GM21360 (cell line): ENCODE results near the gene TBCK.
"Not testable (repeated sequence)": the region's sequence is repeated elsewhere in the genome, so short reads cannot be mapped to it uniquely, and the experiment has no call there.

ENCODE experiments used
- ATAC-seq: cut with Tn5 transposase; IDR thresholded peaks from one replicate; pipeline ENCODE4 v1.9.1; 2021; ENCODE audit warnings: mild to moderate bottlenecking, moderate library complexity; ENCODE audit not compliant: unreplicated experiment

TBCK gene

GRCh38 chr4:106132045-106132444 is 184.0 kb downstream of the TBCK start:
- ATAC-seq: no peak

- no peak for ATAC-seq
Measured at GRCh38 chr4:106126062-106126461, 189.9 kb downstream of the TBCK start.

DNA sequence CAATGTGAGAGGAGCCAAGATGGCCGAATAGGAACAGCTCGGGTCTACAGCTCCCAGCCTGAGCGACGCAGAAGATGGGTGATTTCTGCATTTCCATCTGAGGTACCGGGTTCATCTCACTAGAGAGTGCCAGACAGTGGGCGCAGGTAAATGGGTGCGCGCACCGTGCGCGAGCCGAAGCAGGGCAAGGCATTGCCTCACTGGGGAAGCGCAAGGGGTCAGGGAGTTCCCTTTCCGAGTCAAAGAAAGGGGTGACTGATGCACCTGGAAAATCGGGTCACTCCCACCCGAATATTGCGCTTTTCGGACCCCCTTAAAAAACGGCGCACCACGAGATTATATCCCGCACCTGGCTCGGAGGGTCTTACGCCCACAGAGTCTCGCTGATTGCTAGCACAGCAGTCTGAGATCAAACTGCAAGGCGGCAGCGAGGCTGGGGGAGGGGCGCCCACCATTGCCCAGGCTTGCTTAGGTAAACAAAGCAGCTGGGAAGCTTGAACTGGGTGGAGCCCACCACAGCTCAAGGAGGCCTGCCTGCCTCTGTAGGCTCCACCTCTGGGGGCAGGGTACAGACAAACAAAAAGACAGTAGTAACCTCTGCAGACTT is 196.0 kb downstream of the TBCK start:
- ATAC-seq: not testable (repeated sequence)

DNA sequence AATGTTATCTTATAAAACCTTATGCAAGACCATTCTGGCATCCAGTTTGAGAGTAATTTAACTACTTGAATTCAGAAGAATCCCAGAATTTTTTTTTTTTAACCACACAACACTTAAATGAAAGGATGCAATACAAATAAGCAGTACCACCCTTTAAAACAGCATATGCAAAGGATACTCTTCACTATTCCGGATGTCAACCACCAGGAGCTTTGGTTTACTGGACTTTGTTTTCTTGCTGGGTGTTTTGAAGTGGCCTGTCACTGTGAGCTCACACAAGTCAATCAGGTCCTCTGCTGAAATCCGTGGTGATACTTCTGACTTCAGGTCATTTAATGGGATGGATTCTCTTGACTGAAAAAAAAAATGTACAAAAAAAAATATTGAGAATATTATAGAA is 200.0 kb downstream of the TBCK start:
- ATAC-seq: no peak

DNA sequence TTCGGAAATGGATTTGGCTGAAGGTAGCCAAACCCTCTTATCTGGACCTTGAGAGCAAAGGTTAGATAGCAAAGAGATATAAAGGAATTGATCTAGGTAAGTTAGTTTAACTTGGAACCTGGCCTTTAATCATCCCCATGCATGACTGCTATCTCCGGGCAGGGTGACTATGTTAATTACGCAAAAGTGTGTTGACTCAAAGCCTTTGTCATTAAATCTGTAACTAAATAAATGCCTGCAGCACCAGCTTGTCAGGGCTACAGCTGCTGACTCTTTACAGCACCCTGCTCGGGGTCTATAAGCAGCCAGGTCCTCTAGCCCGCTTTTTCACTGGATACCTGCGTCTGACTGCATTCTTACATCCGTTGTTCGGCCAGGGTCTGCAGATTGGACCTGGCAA is 201.7 kb downstream of the TBCK start:
- ATAC-seq: no peak

GRCh38 chr4:106111778-106112469 is 204.1 kb downstream of the TBCK start:
- not testable (repeated sequence) for ATAC-seq

GRCh38 chr4:106109929-106110328 is 206.1 kb downstream of the TBCK start:
- no peak for ATAC-seq

DNA sequence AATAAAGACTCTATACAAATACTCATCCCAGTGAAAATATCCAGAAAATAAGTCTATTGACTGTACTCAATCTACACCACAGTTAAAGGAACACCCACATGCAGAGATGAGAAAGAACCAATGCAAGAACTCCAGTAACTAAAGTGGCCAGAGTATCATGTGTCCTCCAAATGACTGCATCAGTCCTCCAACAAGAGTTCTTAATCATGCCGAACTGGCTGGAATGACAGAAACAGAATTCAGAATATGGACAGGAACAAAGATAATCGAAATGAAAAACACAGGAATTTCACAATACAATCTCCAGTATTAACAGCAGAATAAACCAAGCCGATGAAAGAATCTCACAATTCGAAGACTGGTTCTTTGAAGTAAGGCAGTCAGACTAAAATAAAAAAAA is 210.3 kb downstream of the TBCK start:
- no peak for ATAC-seq

DNA sequence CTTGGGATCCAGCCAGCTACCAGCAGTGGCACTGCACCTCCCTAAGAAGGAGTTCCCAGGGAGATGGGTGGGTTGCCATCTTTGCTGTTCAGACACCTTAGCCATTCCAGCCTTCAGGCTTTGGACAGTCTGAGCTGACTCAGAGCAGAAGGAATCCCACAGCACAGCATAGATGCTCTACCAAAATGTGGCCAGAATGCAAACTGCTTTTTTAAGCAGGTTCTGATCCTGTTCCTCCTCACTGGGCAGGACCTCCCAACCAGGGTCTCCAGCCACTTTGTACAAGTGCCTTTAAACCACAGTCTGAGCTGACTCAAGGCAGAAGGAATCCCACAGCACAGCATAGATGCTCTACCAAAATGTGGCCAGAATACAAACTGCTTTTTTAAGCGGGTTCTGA is 211.7 kb downstream of the TBCK start:
- no peak for ATAC-seq

DNA sequence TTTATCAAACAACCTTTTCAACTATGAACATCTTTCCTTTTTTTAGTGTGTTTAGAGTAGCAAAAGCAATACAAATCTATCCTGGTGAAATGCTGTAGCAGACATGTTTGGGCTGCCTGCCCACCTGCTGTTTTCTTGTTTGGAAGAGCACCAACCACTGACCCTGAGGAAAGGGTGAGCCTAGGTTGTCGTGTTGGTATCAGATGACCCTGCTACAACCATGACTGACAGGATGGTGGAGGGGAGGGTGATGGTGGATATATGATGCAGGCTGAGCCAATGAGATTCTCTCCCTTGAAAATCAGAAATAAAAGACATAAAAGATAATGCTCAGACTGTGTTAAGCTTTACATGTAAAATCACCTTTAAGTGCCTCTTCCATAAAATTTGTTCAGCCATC is 219.6 kb downstream of the TBCK start:
- ATAC-seq: no peak

DNA sequence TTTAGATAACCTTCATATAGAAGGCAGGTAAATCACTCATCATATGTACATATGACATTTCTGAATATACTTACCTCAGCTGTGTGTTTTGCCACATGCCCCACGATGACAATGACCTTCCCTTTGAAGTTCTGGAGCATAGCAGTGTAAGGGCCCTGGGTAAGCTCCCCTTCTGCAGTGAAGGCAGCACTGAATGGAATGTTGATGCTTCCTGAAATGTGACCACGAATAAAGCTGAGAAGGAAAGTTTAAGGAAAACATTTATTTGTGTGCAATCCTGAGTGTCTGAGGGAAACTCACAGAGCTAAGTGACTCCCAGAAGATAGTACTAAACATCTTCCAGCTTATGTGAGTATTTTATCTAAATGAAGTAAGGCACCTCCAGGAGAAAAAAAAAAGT is 220.6 kb downstream of the TBCK start:
- no peak for ATAC-seq

GRCh38 chr4:106092361-106093040 is 223.5 kb downstream of the TBCK start:
- ATAC-seq: no peak

GRCh38 chr4:106090826-106091225 is 225.2 kb downstream of the TBCK start:
- ATAC-seq: no peak

DNA sequence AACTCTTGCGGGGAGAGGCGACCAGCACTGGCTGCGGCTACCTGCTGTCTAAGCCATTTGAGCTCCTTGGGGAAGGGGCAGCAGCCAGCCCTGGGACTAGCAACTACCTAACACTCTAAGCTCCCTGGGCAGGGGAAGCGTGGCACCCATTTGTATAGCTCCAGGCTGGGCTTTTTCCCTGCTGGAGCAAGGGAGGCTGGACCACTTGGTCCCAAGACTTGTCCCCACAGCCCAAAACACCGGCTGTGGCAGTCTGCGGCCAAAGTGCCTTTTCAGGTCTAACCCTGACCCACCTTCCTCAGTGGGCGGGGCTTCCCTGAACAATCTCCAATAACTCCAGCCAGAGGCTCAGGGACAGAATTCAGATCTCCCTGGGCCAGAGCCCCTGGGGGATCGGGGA is 232.9 kb downstream of the TBCK start:
- ATAC-seq: no peak

DNA sequence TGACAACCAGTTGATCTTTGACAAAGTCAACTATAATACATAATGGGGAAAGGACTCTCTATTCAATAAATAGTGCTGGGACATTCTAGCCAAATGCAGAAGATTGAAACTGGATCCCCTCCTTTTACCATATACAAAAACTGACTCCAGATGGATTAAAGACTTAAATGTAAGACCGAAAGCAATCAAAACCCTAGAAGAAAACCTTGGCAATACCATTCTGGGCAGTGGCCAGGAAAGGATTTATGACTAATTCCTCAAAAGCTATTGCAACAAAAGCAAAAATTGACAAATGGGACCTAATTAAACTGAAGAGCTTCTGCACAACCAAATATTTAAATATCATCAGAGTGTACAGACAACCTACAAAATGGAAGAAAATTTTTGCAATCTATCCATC is 235.6 kb downstream of the TBCK start:
- no peak for ATAC-seq

GRCh38 chr4:106079616-106080015 is 236.4 kb downstream of the TBCK start:
- no peak for ATAC-seq

DNA sequence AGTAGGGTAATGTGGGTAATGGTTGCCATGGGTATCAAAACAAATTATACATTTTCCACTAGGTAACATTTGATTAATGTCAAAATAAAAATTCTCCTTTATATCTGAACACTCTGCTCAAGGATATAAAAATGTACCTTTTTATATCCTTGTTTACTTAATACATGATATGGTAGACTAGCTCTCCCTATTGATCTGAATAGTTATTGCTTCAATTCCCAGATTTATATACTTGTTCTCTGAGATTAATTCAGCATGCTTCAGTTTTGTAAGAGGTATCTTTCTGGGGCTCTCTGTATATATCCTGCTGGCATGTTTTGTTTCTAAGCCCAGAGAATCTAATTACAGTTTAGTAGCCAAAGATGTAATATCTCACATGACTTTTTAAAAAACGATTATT is 251.0 kb downstream of the TBCK start:
- ATAC-seq: no peak

DNA sequence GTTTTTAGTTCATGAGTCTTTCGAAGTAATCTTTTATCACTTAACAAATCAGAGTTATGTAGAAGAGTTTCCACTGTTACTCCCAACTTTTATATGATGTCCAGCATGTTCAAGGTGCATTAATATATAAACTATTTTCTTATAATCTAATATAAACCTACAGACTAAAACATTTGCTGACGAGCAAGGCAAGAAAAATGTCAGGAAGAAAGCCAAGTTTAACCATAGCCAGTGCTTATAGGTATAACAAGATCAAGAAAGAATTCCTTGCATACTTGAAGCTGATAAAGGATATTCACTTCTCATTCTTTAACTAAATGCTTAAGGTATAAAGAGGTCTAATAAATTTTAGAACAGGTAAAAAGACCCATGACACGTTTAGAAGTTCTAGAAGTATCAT is 253.0 kb downstream of the TBCK start:
- no peak for ATAC-seq

DNA sequence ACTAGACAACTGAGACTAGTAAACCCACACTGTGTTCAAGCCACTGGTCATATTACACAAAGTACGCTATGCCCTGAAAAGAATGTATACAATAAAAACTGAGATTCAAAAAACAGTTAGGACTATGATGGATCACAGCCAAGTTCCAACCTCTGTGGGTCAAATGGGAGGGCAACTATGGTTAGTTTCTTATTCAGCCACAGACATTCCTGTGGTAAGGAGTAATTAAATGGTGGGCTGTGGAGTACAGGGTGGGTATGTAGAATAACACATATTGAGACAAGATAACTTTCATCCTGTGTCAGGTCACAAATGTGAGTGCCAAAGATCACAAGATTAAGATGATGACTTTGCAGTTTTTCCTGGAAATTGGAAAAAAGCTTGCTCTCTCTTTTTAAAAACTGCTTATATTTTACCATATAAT is 253.5 kb downstream of the TBCK start:
- no peak for ATAC-seq

DNA sequence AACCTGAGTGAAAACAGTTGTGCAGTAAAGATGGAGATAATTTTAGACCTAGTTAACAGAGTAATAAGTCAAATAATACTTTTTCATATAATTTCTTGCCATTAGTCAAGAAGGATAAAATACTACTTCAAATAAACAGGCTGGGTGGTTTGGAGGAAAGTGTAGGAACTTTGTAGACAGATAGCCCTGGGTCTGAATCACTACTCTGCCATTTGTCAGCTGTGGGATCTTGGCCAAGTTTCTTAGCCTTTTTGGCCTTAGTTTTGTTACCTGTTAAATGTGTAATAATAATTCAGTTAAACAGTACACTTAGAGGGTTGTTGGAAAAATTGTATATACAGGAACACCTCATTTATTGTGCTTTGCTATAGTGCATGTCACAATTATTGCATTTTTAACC is 257.1 kb downstream of the TBCK start:
- ATAC-seq: no peak

- no peak for ATAC-seq
Measured at GRCh38 chr4:106056914-106057313, 259.1 kb downstream of the TBCK start.

- ATAC-seq: no peak
Measured at GRCh38 chr4:106051514-106051913, 264.5 kb downstream of the TBCK start.
